Endodermal cell (in vitro differentiated cells): Measurements from ENCODE around the gene GALNT6. TPM values are rescaled to one million over a fixed set of nuclear protein-coding genes. Genes with fewer than 3 reads are reported as not detected.

Experiments
- DNase-seq: peaks from one replicate; pipeline ENCODE4 v3.0.0-alpha.2; 2017
- H3K27ac ChIP-seq: 2 replicates; pipeline ENCODE4 v1.5.1; 2013; ENCODE audit warnings: mild to moderate bottlenecking, low read depth, low read length, moderate library complexity
- H3K27me3 ChIP-seq: 2 replicates; pipeline ENCODE4 v1.6.1; 2013; ENCODE audit warnings: mild to moderate bottlenecking, low read length, moderate library complexity; ENCODE audit not compliant: insufficient read depth, control insufficient read depth, poor library complexity, severe bottlenecking
- H3K36me3 ChIP-seq: 2 replicates; pipeline ENCODE4 v1.7.0; 2013; ENCODE audit warnings: mild to moderate bottlenecking, low read length, moderate library complexity; ENCODE audit not compliant: control insufficient read depth, insufficient read depth
- H3K4me1 ChIP-seq: one replicate; pipeline ENCODE4 v1.7.0; 2013; ENCODE audit warnings: low read length; ENCODE audit not compliant: control insufficient read depth, insufficient read depth
- H3K4me3 ChIP-seq: 2 replicates; pipeline ENCODE4 v1.5.1; 2013; ENCODE audit warnings: mild to moderate bottlenecking, low read length, moderate library complexity
- H3K9ac ChIP-seq: 2 replicates; pipeline ENCODE4 v1.6.1; 2013; ENCODE audit warnings: mild to moderate bottlenecking, low read length, moderate library complexity; ENCODE audit not compliant: poor library complexity, severe bottlenecking; ENCODE audit errors: extremely low read depth
- H3K9me3 ChIP-seq: 2 replicates; pipeline ENCODE4 v1.6.1; 2013; ENCODE audit warnings: mild to moderate bottlenecking, low read length, moderate library complexity; ENCODE audit not compliant: control insufficient read depth
- H3K27ac Mint-ChIP-seq: 2 replicates; pipeline ENCODE4 v1.8.0; 2020; ENCODE audit warnings: mixed read lengths
- H3K27me3 Mint-ChIP-seq: 2 replicates; pipeline ENCODE4 v1.8.0; 2021; ENCODE audit warnings: mild to moderate bottlenecking, mixed read lengths; ENCODE audit not compliant: insufficient read depth
- H3K36me3 Mint-ChIP-seq: 2 replicates; pipeline ENCODE4 v1.8.0; 2020; ENCODE audit warnings: low read depth, mixed read lengths
- H3K4me1 Mint-ChIP-seq: 2 replicates; pipeline ENCODE4 v1.8.0; 2020; ENCODE audit warnings: mixed read lengths
- H3K4me3 Mint-ChIP-seq: 2 replicates; pipeline ENCODE4 v1.8.0; 2020; ENCODE audit warnings: mild to moderate bottlenecking, moderate library complexity, mixed read lengths
- H3K9me3 Mint-ChIP-seq: 2 replicates; pipeline ENCODE4 v1.8.0; 2020; ENCODE audit warnings: mild to moderate bottlenecking, mixed read lengths
- WGBS, 2 experiments: methylation state at CpG; one replicate each; pipeline versions ENCODE4 v1.1.5 to v1.1.7; 2013; ENCODE audit warnings: missing lambda C conversion rate in 2 of 2, mixed read lengths in 1 of 2; ENCODE audit not compliant: insufficient coverage in 1 of 2, insufficient read length in 1 of 2; 5-methylcytosine and 5-hydroxymethylcytosine counted together
- total RNA-seq, 2 donors: library from RNA; stranded (reverse); fragmentation: NEBNext Ultra II Directional in 1 of 2; extraction: Animal tissue kit (Norgen Biotek cat#: 25700) in 1 of 2; gene quantifications; 2 replicates in 1 of 2; 3 replicates in 1 of 2; pipeline ENCODE4 v1.2.1, GENCODE V29; 2021
- TF ChIP-seq, protein P1 (sequence below): fragments of 200-600 bp; sonication (generic); conservative IDR thresholded peaks from 2 replicates; pipeline ENCODE4 v1.5.0; 2021; ENCODE audit warnings: antibody characterized with exemption, mild to moderate bottlenecking

The GALNT6 gene
- total RNA-seq, 2 donors from 2014 or later: 13.9 to 19.1 TPM

DNA sequence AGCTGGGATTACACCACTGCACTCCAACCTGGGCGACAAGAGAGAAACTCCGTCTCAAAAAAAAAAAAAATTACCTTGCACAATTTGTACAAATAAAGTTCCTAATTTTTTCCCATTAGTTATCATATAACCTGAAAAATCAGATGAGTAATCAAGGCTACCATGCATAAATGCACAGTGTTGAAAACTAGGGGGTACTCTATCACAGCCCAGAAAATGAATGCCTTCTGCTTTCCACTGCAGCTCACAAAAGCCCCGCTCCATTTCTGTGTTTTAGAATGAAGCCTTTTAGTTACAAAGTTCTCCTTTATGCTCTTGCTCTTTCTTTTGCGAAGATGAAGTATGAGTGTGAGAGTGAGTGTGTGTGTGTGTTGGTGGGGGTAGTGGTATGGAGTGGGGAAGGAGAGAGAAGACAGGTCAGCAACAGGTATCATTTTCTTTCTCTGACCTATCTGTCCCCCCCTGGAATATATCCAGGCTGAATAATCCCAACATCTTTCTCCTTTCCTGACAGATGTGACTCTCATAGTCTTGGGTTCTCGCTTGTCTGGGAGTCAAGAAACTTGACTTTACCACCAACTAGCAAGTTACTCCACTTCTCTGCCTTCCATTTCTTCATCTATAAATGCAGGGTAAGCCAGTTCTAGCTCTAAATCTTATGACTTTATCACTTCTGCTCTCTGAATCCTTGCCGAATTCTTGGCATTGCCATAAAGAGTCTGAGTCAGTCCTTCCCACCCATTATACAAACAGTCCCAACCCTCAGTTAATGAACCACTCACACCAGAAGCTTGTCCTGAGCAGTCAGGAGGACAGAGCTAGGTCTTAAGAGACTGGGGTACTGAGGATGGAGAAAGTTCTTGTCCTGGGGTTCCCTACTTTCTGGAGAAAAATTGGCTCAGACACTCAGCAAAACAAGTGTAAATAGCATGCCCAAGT lies 83.3 kb downstream of the GALNT6 start:
- H3K9me3 ChIP-seq: no peaks in the 10 kb centered on the region
- H3K4me1 ChIP-seq: no peaks in the 10 kb centered on the region
- no peak overlapping the region for H3K9ac ChIP-seq
- H3K4me3 ChIP-seq: no peak overlapping the region
- 88 to 94% methylated on average over 2 to 5 of the region's 6 CpGs for WGBS, 2 experiments
- Mint-ChIP-seq H3K27me3 (peaks cover 3% of the 10 kb centered on the region), H3K9me3 (no peaks in the 10 kb centered on the region), H3K36me3 (no peaks in the 10 kb centered on the region), H3K4me1 (peaks cover 8% of the 10 kb centered on the region), H3K4me3 (no peak overlapping the region), H3K27ac (no peak overlapping the region)
- TF ChIP-seq, protein P1, sequence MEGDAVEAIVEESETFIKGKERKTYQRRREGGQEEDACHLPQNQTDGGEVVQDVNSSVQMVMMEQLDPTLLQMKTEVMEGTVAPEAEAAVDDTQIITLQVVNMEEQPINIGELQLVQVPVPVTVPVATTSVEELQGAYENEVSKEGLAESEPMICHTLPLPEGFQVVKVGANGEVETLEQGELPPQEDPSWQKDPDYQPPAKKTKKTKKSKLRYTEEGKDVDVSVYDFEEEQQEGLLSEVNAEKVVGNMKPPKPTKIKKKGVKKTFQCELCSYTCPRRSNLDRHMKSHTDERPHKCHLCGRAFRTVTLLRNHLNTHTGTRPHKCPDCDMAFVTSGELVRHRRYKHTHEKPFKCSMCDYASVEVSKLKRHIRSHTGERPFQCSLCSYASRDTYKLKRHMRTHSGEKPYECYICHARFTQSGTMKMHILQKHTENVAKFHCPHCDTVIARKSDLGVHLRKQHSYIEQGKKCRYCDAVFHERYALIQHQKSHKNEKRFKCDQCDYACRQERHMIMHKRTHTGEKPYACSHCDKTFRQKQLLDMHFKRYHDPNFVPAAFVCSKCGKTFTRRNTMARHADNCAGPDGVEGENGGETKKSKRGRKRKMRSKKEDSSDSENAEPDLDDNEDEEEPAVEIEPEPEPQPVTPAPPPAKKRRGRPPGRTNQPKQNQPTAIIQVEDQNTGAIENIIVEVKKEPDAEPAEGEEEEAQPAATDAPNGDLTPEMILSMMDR: no peak
- H3K27ac ChIP-seq: no peak overlapping the region
- DNase-seq: no peak
- H3K36me3 ChIP-seq: no peaks in the 10 kb centered on the region
- H3K27me3 ChIP-seq: no peaks in the 10 kb centered on the region

DNA sequence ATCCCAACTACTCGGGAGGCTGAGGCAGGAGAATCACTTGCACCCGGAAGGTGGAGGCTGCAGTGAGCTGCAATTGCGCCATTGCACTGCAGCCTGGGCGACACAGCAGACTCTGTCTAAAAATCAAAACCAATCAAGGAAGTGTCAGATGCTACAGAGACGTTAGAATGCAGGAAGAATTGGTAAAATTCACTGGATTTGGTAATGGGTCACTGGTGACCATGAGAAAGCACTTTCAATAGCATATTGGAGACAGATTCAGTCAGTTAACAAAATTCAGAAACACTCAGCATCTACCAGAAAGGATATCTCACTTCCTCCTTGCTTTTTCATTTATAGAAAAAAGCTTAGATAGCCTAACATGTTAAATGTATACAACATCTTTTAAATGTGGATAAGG lies 84.7 kb downstream of the GALNT6 start:
- DNase-seq: no peak
- TF ChIP-seq, protein P1: no peak
- no peak overlapping the region for H3K4me3 Mint-ChIP-seq
- Histone ChIP-seq H3K9me3 (no peaks in the 10 kb centered on the region), H3K36me3 (no peaks in the 10 kb centered on the region), H3K9ac (no peak overlapping the region), H3K27me3 (no peaks in the 10 kb centered on the region), H3K27ac (no peak overlapping the region), H3K4me1 (no peaks in the 10 kb centered on the region), H3K4me3 (no peak overlapping the region)
- H3K27me3 Mint-ChIP-seq: peaks cover 3% of the 10 kb centered on the region
- peaks cover 8% of the 10 kb centered on the region for H3K4me1 Mint-ChIP-seq
- H3K27ac Mint-ChIP-seq: no peak overlapping the region
- no peaks in the 10 kb centered on the region for H3K9me3 Mint-ChIP-seq
- 85 to 98% methylated on average over 5 of the region's 5 CpGs for WGBS, 2 experiments
- H3K36me3 Mint-ChIP-seq: no peaks in the 10 kb centered on the region

Other genes starting within 250 kb of the GALNT6 start
- gene TFCP2, start 218.3 kb downstream of the GALNT6 start, total RNA-seq: 10 to 100 TPM; 44.1 to 47.2 TPM
- 10 to 100 TPM; 11.4 to 16.4 TPM for gene POU6F1, start 173.3 kb downstream of the GALNT6 start, total RNA-seq
- gene DAZAP2, start 152.6 kb downstream of the GALNT6 start, total RNA-seq: 10 to 100 TPM; 31.5 to 42.7 TPM
- 10 to 100 TPM; 43.5 to 61.2 TPM for gene SMAGP, start 121.0 kb downstream of the GALNT6 start, total RNA-seq
- not detected for gene BIN2, start 67.2 kb downstream of the GALNT6 start, total RNA-seq
- not detected for gene CELA1, start 44.7 kb downstream of the GALNT6 start, total RNA-seq
- 10 to 100 TPM; 25.8 to 26.4 TPM for gene SLC4A8, start 33.4 kb upstream of the GALNT6 start, total RNA-seq
- gene SCN8A, start 199.8 kb upstream of the GALNT6 start, total RNA-seq: 1 to 10 TPM; 9.5 to 9.7 TPM